Measurements from ENCODE around the gene MYL5. TPM values are rescaled to one million over a fixed set of nuclear protein-coding genes. Genes with fewer than 3 reads are reported as not detected.

Gene MYL5
- polyA plus RNA-seq, 1 donor from 2014 or later: 15.1 TPM

DNA sequence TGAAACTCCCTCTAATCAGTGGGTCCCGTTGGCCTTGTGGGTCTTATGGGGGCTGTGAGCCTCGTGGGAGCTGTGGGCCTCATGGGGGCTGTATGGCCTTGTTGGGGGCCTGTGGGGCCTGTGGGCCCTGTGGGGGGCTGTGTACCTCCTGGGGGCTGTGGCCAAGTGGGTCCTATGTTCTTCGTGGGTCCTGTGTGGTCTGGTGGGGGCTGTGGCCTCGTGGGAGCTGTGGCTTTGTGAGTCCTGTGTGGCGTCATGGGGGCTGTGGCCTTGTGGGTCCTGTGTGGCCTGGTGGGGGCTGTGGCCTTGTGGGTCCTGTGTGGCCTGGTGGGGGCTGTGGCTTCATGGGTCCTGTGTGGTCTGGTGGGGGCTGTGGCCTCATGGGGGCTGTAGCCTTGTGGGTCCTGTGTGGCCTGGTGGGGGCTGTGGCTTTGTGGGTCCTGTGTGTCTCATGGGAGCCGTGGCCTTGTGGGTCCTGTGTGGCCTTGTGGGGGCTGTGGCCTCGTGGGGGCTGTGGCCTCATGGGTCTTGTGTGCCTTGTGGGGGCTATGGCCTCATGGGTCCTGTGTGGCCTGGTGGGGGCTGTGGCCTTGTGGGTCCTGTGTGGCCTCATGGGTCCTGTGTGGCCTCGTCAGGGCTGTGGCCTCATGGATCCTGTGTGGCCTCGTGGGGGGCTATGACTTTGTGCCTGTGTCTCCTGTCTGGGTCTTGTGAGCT lies 38.7 kb downstream of the MYL5 start:
- Histone ChIP-seq H3K4me2 (ENCODE audit: low read length) (no peak overlapping the region), H3F3A (ENCODE audit: insufficient read depth, low read length, poor library complexity, severe bottlenecking) (peaks cover 6% of the 10 kb centered on the region), H3K36me3 (ENCODE audit: insufficient read depth, low read length) (no peaks in the 10 kb centered on the region), H3K27ac (ENCODE audit: low read length) (no peak overlapping the region), H3K9ac (ENCODE audit: low read length) (no peak overlapping the region), H3K4me3 (ENCODE audit: low read length) (no peak overlapping the region), H3K9me3 (ENCODE audit: low read length) (no peaks in the 10 kb centered on the region), H2AFZ (ENCODE audit: low read depth, low read length) (no peak overlapping the region), H3K9me2 (ENCODE audit: insufficient read depth, low read length) (no peaks in the 10 kb centered on the region), H4K20me1 (ENCODE audit: insufficient read depth) (peaks cover 38% of the 10 kb centered on the region), H3K79me2 (replicated peaks; ENCODE audit: insufficient read depth, low read length) (peaks cover 68% of the 10 kb centered on the region), H3K27me3 (ENCODE audit: insufficient read depth, low read depth, low read length) (no peaks in the 10 kb centered on the region)
- no peak for TF ChIP-seq MXI1 (conservative IDR thresholded peaks at IDR 0.05; ENCODE audit: poor library complexity, severe bottlenecking)

DNA sequence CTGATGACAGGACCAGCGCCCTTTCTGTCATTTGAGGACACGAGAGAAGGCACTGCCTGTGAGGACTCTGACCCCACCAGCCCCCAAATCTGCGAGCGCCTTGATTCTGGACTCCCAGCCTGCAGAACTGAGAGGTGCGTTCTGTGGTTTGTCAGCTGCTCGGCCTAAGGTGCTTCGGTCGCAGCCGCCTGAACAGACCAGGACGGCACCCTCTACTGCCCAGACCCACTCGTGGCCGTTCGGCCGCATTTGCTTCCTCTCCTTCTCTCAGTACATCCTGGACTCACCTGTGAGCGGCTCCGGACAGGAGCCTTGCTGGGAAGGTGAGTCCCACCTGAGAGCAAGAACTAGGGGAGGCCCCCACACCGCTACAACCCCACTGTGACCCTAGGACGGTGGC lies 39.7 kb downstream of the MYL5 start:
- Histone ChIP-seq H2AFZ (ENCODE audit: low read depth, low read length) (no peak overlapping the region), H3K27me3 (ENCODE audit: insufficient read depth, low read depth, low read length) (no peaks in the 10 kb centered on the region), H3K9ac (ENCODE audit: low read length) (no peak overlapping the region), H3K27ac (ENCODE audit: low read length) (no peak overlapping the region), H3K9me2 (ENCODE audit: insufficient read depth, low read length) (no peaks in the 10 kb centered on the region), H3K36me3 (ENCODE audit: insufficient read depth, low read length) (no peaks in the 10 kb centered on the region), H3K4me3 (ENCODE audit: low read length) (no peak overlapping the region), H3K9me3 (ENCODE audit: low read length) (no peaks in the 10 kb centered on the region), H3F3A (ENCODE audit: insufficient read depth, low read length, poor library complexity, severe bottlenecking) (peaks cover 6% of the 10 kb centered on the region), H3K4me2 (ENCODE audit: low read length) (no peak overlapping the region), H4K20me1 (ENCODE audit: insufficient read depth) (peaks cover 44% of the 10 kb centered on the region), H3K79me2 (replicated peaks; ENCODE audit: insufficient read depth, low read length) (peaks cover 68% of the 10 kb centered on the region)
- TF ChIP-seq EP300 (conservative IDR thresholded peaks at IDR 0.05; ENCODE audit: poor library complexity, severe bottlenecking) (no peak), POLR2AphosphoS5 (IDR thresholded peaks at IDR 0.05) (no peak), TAF1 (IDR thresholded peaks at IDR 0.05; ENCODE audit: low read depth) (no peak), EZH2 (IDR thresholded peaks at IDR 0.05; ENCODE audit: borderline replicate concordance, insufficient read depth, low read length, poor library complexity, severe bottlenecking) (no peak), SMC3 (conservative IDR thresholded peaks at IDR 0.05; ENCODE audit: poor library complexity) (no peak)
- TF ChIP-seq, protein P1, sequence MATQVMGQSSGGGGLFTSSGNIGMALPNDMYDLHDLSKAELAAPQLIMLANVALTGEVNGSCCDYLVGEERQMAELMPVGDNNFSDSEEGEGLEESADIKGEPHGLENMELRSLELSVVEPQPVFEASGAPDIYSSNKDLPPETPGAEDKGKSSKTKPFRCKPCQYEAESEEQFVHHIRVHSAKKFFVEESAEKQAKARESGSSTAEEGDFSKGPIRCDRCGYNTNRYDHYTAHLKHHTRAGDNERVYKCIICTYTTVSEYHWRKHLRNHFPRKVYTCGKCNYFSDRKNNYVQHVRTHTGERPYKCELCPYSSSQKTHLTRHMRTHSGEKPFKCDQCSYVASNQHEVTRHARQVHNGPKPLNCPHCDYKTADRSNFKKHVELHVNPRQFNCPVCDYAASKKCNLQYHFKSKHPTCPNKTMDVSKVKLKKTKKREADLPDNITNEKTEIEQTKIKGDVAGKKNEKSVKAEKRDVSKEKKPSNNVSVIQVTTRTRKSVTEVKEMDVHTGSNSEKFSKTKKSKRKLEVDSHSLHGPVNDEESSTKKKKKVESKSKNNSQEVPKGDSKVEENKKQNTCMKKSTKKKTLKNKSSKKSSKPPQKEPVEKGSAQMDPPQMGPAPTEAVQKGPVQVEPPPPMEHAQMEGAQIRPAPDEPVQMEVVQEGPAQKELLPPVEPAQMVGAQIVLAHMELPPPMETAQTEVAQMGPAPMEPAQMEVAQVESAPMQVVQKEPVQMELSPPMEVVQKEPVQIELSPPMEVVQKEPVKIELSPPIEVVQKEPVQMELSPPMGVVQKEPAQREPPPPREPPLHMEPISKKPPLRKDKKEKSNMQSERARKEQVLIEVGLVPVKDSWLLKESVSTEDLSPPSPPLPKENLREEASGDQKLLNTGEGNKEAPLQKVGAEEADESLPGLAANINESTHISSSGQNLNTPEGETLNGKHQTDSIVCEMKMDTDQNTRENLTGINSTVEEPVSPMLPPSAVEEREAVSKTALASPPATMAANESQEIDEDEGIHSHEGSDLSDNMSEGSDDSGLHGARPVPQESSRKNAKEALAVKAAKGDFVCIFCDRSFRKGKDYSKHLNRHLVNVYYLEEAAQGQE (IDR thresholded peaks at IDR 0.05; ENCODE audit: borderline replicate concordance): no peak

DNA sequence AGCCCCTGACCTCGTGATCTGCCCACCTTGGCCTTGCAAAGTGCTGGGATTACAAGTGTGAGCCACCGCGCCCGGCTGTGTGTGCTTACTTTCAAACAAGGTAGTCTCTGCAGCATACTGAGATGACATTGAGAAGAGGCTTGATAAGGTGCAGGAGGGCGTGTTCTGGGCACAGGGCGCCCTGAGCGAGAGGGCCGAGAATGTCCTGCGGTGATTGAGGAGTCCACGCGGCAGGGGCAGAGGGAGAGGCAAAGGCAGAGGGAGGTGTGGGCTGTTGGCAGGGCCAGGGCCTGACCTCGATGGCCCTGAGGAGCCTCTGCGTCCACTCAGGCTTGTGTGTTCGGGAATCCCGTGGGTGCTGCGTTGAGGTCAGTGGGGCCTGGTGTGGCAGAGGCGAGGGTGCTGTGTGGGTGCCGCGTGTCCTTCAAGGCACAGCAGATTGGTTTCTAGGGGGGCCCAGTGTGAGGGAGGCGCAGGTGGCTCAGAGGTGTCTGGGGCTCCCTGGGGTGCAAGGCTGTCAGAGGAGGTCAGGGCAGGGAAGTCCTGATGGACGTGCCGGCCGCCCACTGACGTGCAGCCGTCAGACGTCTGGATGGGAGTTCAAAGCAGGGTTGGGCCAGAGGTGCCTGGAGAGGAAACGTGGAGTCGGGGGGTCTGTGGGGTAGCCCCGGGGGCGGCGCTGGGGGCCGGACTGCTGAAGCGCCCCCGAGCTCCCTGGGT lies 43.4 kb downstream of the MYL5 start:
- H3F3A ChIP-seq (ENCODE audit: insufficient read depth, low read length, poor library complexity, severe bottlenecking): no peaks in the 10 kb centered on the region
- no peaks in the 10 kb centered on the region for H3K27me3 ChIP-seq (ENCODE audit: insufficient read depth, low read depth, low read length)
- no peak overlapping the region for H3K4me3 ChIP-seq (ENCODE audit: low read length)
- no peak overlapping the region for H3K27ac ChIP-seq (ENCODE audit: low read length)
- no peaks in the 10 kb centered on the region for H3K36me3 ChIP-seq (ENCODE audit: insufficient read depth, low read length)
- H3K4me2 ChIP-seq (ENCODE audit: low read length): no peak overlapping the region
- TF ChIP-seq RAD21 (conservative IDR thresholded peaks at IDR 0.05) (no peak), POLR2AphosphoS5 (IDR thresholded peaks at IDR 0.05) (no peak), MXI1 (conservative IDR thresholded peaks at IDR 0.05; ENCODE audit: poor library complexity, severe bottlenecking) (no peak)
- no peaks in the 10 kb centered on the region for H3K9me3 ChIP-seq (ENCODE audit: low read length)
- no peak overlapping the region for H2AFZ ChIP-seq (ENCODE audit: low read depth, low read length)
- H4K20me1 ChIP-seq (ENCODE audit: insufficient read depth): peaks cover 33% of the 10 kb centered on the region
- H3K9ac ChIP-seq (ENCODE audit: low read length): no peak overlapping the region
- peaks cover 44% of the 10 kb centered on the region for H3K79me2 ChIP-seq (replicated peaks; ENCODE audit: insufficient read depth, low read length)
- no peaks in the 10 kb centered on the region for H3K9me2 ChIP-seq (ENCODE audit: insufficient read depth, low read length)

Data from neural cell (in vitro differentiated cells).